MM.1S (cell line): ENCODE measurements around the gene HCFC2.

Experiments
- CTCF ChIP-seq: fragments of 300-600 bp; sonication (generic); IDR thresholded peaks from 2 replicates; pipeline ENCODE4 v1.5.1; 2016; ENCODE audit warnings: antibody characterized with exemption, low read length, mixed read lengths
- EZH2phosphoT487 ChIP-seq: fragments of 300-600 bp; sonication (generic); IDR thresholded peaks from 2 replicates; pipeline ENCODE4 v1.6.1; 2018; ENCODE audit warnings: antibody characterized with exemption, low read length

GRCh38 chr12:104105461-104105860 is 41.1 kb downstream of the HCFC2 start:
- TF ChIP-seq EZH2phosphoT487 (no peak), CTCF (no peak)
